Stimulated activated naive CD8-positive, alpha-beta T cell treated with anti-CD3 and anti-CD28 coated beads, Interleukin-15, amount 100 ng/mL, for 72 hours (primary cell): ENCODE results near the gene PVALB.

Source experiments
- ATAC-seq: fragments of 150-1000 bp; cut with Tn5 transposase; 2 replicates; pipeline ENCODE4 v1.10.0; 2021; ENCODE audit warnings: mild to moderate bottlenecking, moderate library complexity
- DNase-seq, 2 donors: peaks; one replicate each; pipeline ENCODE4 v3.0.0; 2021 to 2022
- H3K27ac Mint-ChIP-seq, 2 donors: one replicate each; pipeline ENCODE4 v1.8.0; 2022; ENCODE audit warnings: mild to moderate bottlenecking in 2 of 2, mixed read lengths in 2 of 2, moderate library complexity in 2 of 2
- H3K27me3 Mint-ChIP-seq: one replicate; pipeline ENCODE4 v1.8.0; 2022; ENCODE audit warnings: mixed read lengths
- H3K4me1 Mint-ChIP-seq: one replicate; pipeline ENCODE4 v1.8.0; 2022; ENCODE audit warnings: mild to moderate bottlenecking, mixed read lengths
- H3K4me3 Mint-ChIP-seq, 2 donors: one replicate each; pipeline ENCODE4 v1.8.0; 2022; ENCODE audit warnings: mild to moderate bottlenecking in 2 of 2, mixed read lengths in 2 of 2, moderate library complexity in 1 of 2
- H3K9me3 Mint-ChIP-seq, 2 donors: one replicate each; pipeline ENCODE4 v1.8.0; 2022; ENCODE audit warnings: mixed read lengths in 2 of 2

Gene PVALB

DNA sequence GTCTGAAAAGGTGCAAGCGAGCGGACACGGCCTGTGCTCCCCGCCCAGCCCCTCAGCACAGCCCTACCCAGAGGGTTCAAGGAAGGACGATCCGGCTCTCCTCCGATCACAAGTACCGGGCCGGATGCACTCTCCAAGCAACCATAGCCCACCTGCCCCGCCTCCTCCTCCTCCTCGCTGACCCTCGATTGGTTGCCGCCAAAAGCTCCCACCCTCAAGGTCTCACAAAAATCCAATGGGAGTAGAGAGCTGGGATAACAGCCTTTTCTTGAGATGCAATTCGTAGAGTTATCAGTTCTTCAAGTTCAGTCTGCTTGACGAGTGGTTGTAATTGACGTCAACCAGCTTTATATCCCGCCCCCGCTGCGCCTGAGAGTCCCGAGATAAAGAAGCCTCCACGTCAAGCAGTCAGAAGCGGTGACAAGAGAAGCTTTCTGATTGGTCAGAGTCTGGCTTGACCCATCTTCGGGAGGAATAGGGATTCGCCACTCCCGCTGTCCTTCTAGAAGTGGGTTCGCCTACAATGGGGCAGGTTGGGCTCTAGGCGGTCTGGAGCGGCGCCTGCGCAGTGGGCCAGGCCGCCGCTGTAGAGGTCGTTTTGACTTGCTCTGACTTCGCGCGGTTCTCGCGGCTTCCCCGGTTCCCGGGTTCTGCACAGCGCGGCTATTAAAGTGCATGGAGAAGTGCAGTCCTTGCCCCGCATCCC lies 40.7 kb downstream of the PVALB start, which contains the start of gene IFT27:
IFT27 (minus strand) TSS at position 156 of the 706 bp plus-strand sequence. CDS start 412 bp downstream, outside the sequence.
- no peaks in the 10 kb centered on the region for H3K9me3 Mint-ChIP-seq

DNA sequence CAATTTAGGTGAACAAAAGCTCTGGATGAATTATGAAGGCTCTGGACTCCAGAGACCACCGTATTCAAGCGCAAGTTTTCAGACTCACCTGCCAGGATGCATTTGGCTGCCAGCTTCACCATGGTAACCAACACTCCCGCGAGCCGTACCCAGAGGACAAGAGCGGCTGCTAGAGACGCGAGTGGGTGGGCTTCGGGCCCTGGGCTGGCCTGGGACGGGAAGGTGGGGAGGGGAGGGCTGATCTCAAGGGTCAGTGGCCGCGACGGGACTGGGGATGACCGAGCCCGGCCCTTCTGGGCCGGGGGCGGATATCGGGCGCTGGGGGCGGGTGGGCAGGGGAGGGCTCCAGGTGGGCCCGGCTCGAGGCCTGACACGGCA lies 41.3 kb downstream of the PVALB start:
- H3K9me3 Mint-ChIP-seq: no peaks in the 10 kb centered on the region
- H3K27me3 Mint-ChIP-seq: no peaks in the 10 kb centered on the region
- H3K4me3 Mint-ChIP-seq: peak overlapping the region; percentile 82 to 88
- peaks cover 41% of the 10 kb centered on the region for H3K4me1 Mint-ChIP-seq
- ATAC-seq (peak; percentile 11), DNase-seq (peak; percentile 28 to 47)
- H3K27ac Mint-ChIP-seq: peak overlapping the region; percentile 91 to 92

More for the DNA sequence above, 40.7 kb downstream of the PVALB start, which contains the start of gene IFT27:
- Mint-ChIP-seq H3K27ac (peak within 1 kb of the TSS; percentile 95 to 96), H3K4me3 (peak within 1 kb of the TSS; percentile 82 to 93), H3K27me3 (no peaks in the 10 kb centered on the region), H3K4me1 (peaks cover 41% of the 10 kb centered on the region)
- ATAC-seq (peak; percentile 96), DNase-seq (peak; percentile 96 to 99)

DNA sequence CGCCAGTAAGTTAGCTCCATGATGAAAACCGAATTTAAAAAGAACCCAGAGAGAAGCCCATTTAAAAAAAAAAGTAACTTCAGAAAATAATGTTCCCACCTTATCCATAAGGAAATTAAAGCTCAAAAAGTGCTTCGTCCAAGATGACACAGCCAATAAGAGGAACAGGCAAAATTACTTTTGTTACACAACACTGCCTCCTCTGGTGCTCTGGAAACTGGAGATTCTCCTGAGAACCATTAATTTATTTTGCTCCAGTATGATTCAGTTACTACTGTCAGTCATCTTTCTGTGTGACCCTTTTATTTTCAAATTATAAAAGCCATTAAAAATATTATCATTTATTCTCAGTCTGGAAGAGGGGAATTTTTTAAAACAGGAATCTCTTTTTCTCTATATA lies 42.9 kb downstream of the PVALB start:
- no peaks in the 10 kb centered on the region for H3K9me3 Mint-ChIP-seq
- peaks cover 35% of the 10 kb centered on the region for H3K4me1 Mint-ChIP-seq
- DNase-seq (no peak), ATAC-seq (no peak)
- H3K4me3 Mint-ChIP-seq: no peak overlapping the region
- H3K27me3 Mint-ChIP-seq: no peaks in the 10 kb centered on the region
- no peak overlapping the region for H3K27ac Mint-ChIP-seq

DNA sequence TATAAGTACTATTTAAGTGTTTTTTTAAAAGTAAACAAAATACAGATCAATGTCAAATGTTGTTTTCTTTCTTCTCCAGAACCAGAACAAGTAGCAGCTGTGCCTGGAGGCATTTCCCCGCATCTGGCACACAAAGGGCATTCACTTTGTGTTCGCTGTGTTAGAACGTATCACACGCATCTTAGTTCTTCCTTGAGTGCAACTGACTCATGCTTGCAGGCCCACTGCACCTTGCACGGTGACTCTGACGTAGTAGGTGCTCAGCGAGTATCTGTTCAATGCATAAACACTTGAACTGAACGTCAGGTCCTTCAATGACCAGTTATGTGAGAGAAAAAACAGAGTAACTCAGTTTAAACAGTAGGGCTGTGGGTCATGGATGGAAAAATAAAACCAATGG lies 44.4 kb downstream of the PVALB start:
- ATAC-seq (no peak), DNase-seq (no peak)
- Mint-ChIP-seq H3K4me3 (no peak overlapping the region), H3K27ac (no peak overlapping the region), H3K27me3 (no peaks in the 10 kb centered on the region), H3K9me3 (no peaks in the 10 kb centered on the region), H3K4me1 (peaks cover 20% of the 10 kb centered on the region)

DNA sequence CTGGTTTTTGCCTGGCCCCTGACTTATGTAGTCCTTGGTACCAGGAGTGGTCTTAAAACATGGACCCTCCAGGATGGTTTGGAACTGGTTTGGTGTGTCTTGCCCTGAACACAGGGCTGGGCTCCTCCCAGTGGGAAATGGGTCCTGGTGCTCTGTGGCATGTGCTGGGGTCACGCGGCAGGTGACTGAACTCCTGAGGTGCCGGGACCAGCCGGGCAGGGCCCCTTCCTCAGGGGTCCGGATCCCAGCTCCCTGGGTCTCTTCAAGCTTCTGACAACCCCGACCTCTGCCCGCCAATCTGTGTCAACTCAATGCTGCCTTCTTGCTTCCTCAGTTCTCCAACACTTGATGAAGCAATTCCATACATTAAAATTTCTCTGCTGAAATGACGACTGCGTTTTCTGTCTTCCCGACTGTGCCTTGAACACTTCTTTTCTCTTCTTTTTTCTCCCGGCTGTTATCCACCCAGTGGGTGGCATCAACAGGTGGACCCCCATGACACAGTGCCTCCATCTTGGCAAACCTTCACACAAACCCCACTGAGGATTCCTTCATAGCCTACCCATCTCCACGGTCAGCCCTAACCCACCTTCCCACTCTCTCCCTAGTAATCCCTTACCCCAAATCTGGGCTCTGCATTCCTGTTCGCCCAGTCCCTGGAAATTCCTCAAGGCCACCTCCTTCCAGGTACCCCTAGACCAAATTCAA lies 45.3 kb downstream of the PVALB start:
- H3K27ac Mint-ChIP-seq: peak overlapping the region in 1 of 2 donors; percentile 19
- H3K4me1 Mint-ChIP-seq: peaks cover 11% of the 10 kb centered on the region
- no peak for DNase-seq
- no peaks in the 10 kb centered on the region for H3K27me3 Mint-ChIP-seq
- no peak overlapping the region for H3K4me3 Mint-ChIP-seq
- ATAC-seq: no peak
- no peaks in the 10 kb centered on the region for H3K9me3 Mint-ChIP-seq

DNA sequence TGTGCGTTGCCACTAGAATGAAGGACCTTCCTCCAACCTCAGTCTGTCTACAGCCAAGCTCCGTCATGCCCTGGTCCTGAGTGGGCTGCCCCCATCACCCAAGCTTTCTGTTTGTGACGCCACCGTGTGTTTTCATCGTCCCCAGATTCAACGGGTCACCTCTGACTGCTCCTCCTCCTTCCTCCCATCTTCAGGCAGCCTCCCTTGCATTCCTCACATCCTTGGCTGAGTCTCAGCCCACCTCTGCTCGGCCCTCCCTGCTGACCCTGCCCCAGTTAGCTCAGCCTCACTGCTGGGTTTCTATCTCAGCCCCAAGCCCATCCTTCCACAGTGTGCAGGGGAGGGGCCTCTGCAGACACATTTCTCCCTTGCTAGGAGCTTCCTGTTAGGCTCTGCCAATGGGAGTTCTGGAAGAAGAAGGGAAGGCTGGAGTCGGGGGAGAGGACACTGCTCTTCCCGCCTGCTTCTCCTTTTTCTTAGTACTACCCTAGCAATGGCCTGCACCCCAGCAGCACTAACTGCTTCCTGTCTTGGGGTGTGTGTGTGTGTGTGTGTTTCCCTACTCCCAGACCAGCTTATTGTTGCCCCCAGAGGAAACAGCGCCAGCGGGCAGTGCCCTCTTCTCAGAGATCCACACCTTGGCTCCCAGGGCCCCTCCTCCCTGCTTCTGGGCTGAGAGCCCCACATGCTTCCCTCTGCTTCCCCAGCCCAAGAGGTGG lies 46.2 kb downstream of the PVALB start:
- Mint-ChIP-seq H3K9me3 (no peaks in the 10 kb centered on the region), H3K27ac (peak overlapping the region in 1 of 2 donors; percentile 19), H3K27me3 (no peaks in the 10 kb centered on the region), H3K4me3 (no peak overlapping the region), H3K4me1 (peaks cover 7% of the 10 kb centered on the region)
- DNase-seq (no peak), ATAC-seq (no peak)

DNA sequence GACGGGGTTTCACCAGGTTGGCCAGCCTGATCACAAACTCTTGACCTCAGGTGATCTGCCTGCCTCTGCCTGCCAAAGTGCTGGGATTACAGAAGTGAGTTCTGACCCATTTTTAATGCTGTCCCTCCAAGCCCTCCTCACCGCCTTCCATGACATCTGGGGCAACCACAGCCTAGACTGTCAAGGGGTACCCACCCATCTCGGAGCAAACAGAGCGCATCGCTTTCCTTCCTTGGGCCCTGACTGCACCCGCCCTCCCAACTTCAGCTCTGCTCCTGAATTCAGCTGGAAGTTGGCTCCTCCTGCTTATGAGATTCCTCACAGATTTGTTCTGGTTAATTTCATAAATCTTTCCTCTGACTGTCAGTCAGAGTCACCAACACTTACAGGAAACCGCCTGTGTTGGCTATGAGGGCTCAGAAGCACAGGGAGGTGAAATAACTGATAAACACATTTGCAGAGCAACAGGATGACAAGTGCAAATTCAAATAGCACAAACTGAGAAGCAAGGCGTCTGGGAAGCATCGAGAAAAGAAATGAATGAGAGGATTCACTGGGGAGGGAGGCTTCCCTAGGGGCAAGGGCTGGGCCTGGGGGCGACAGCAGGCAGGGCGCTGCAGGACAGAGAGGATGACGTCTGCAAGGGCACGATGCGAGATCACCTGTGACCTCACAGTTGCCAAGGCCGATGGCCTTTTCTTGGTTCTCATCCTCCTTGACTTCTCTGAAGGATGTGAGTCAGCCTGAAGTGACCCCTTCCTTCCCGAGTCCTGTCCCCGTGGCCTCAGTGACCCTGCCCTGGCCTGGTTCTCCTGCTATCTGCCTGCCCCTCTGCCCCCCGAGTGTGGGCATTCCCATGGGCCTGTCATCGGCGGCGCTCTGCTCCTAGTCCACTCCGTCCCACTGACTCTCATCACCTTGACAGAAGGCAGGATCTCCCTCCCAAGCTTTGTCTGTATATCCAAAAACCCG lies 47.0 kb downstream of the PVALB start:
- Mint-ChIP-seq H3K27me3 (no peaks in the 10 kb centered on the region), H3K4me3 (no peak overlapping the region), H3K9me3 (no peaks in the 10 kb centered on the region), H3K27ac (peak overlapping the region in 1 of 2 donors; percentile 17), H3K4me1 (peaks cover under 1% of the 10 kb centered on the region)
- DNase-seq (no peak), ATAC-seq (no peak)

DNA sequence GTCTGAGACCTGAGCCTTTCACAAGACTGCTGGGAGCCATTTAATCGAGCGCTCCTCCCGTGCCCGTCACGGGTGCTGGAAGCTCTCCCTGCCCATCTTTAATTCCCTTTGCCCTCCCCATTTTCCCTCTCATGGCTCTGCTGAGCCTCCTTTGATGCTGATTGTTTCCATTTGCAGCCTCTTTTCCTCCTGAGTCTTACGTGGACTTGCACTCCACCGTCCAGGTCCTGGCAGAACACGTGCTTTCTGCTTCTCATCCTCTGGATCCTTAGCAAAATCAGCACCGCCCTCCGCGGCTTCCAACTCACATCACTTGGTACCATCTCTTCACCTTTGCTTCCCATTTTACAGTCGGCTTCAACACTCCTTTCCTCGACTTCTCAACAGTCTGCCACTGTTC lies 48.2 kb downstream of the PVALB start:
- Mint-ChIP-seq H3K9me3 (no peaks in the 10 kb centered on the region), H3K4me1 (no peaks in the 10 kb centered on the region), H3K27me3 (no peaks in the 10 kb centered on the region), H3K27ac (peak overlapping the region in 1 of 2 donors; percentile 36), H3K4me3 (no peak overlapping the region)
- DNase-seq: no peak
- no peak for ATAC-seq

DNA sequence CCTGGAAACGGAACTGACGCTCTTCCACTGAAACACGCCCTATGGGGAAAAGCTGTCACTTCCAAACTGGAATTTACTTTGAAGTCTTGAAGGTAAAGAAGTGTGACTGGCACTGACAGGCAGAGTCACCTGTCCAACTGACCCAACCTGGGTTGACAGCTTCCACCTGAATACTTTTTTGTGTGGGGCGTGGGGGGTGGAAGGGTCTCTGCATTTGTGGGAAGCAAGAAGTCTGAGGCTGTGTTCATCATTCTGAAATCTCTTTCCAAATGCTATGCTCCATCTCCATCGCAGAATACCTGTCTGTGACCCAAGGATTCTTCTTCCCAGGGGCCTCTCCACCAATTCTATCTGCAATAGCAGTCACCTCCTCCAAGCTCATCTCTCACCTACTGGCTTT lies 48.7 kb downstream of the PVALB start:
- Mint-ChIP-seq H3K4me1 (no peaks in the 10 kb centered on the region), H3K9me3 (no peaks in the 10 kb centered on the region), H3K27ac (peak overlapping the region in 1 of 2 donors; percentile 36), H3K4me3 (no peak overlapping the region), H3K27me3 (no peaks in the 10 kb centered on the region)
- ATAC-seq (no peak), DNase-seq (no peak)

DNA sequence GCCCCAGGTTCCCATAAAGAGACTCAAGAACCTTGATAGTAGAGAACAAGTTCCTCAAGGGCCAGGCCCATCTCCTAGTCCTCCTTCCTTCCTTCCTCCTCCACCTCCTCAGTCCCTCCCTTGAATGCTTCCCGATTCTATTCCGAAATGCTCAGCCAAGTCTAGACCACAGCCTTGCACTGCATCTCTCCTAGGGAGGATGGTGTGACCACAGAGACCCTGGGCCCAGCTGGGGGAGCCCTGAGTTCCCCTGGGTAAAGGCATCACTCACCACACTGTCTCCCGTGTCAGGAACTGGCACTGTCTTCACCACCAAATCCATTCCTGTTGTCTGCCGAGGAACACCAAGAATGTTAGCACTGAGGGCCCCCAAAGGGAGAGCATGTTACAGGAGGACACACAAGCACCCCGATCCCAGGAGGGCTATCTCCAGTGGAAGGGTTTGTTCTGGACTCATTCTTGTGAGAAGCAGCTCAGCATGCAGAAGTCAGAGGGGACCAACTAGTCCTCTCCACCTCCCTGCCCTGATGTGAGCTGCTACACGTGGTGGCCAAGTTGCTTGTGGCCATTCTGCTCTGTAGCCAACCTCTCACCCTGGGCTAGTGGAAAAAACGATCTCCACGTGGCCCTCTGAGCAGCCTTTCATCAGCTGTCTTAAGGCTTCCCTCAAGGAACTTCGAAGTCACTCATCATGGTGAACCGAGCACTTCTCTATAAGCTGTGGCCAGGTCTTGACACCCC lies 49.6 kb downstream of the PVALB start:
- Mint-ChIP-seq H3K4me1 (no peaks in the 10 kb centered on the region), H3K27me3 (no peaks in the 10 kb centered on the region), H3K4me3 (no peak overlapping the region), H3K27ac (peak overlapping the region in 1 of 2 donors; percentile 2), H3K9me3 (no peaks in the 10 kb centered on the region)
- DNase-seq (no peak), ATAC-seq (no peak)

DNA sequence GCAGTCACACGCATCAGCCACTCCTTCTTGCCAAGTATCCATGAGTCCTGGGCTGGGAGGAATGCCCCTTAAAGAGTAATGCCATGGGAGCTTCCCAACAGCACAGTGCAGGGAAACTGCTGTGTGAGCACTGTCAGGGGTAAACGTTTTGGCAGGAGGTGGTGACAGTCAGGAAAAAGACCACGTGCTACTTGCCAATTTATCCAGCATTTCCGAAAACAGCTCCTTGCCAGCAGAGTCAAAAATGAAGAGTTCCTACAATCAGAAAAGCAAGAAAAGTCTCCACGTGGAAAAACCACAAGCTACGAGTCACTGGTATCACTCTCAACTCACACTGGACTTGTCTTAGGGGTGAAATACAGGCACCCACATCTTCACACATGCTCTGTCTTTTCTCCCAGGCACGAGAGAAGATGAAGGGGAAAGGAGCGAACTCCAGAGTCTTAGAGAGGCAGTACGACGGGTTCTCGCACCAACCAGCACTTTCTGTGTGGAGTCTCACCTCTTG lies 50.8 kb downstream of the PVALB start:
- H3K27ac Mint-ChIP-seq: no peak overlapping the region
- no peaks in the 10 kb centered on the region for H3K27me3 Mint-ChIP-seq
- H3K4me3 Mint-ChIP-seq: no peak overlapping the region
- DNase-seq (no peak), ATAC-seq (no peak)
- no peaks in the 10 kb centered on the region for H3K4me1 Mint-ChIP-seq
- H3K9me3 Mint-ChIP-seq: no peaks in the 10 kb centered on the region

DNA sequence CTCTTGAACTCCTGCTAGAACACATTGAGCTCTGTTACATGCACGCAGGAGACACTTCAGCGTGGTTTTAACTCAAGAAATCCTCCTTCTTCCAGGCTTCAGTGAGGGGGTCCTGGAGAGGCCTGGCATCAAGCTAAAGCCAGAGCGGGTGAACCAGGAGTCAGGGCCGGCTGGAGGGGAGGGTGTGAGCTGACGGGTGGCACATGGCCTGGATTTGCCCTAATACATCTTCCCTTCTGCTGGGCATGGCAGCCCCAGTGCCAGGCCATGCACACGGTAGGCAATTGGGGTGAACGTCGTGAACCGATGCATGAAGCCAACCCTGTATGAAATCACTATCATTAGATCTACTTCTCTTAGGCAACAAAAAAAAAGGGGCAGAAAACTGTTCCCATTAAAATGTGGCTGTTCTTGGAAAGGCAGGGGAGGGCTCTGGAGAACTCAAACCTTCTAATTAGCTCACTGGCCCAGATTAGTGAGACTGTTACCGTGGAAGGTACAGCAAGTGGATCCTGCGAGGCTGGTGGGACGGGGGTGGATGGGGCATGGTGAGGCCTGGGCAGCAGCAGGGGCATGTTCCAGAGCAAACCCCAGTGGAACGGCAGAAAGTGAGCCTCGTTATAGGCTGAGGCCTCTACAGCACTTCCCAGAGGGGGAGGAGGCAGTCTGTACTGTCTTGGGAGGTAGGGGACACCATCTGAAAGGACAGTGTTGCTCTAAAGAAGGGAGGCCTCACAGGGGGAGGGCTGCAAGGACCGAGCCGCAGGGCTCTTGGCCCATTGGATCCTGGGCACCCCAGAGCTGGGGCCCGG lies 51.5 kb downstream of the PVALB start:
- ATAC-seq: no peak
- H3K27ac Mint-ChIP-seq: no peak overlapping the region
- no peaks in the 10 kb centered on the region for H3K27me3 Mint-ChIP-seq
- no peaks in the 10 kb centered on the region for H3K9me3 Mint-ChIP-seq
- H3K4me3 Mint-ChIP-seq: no peak overlapping the region
- DNase-seq: no peak
- no peaks in the 10 kb centered on the region for H3K4me1 Mint-ChIP-seq

DNA sequence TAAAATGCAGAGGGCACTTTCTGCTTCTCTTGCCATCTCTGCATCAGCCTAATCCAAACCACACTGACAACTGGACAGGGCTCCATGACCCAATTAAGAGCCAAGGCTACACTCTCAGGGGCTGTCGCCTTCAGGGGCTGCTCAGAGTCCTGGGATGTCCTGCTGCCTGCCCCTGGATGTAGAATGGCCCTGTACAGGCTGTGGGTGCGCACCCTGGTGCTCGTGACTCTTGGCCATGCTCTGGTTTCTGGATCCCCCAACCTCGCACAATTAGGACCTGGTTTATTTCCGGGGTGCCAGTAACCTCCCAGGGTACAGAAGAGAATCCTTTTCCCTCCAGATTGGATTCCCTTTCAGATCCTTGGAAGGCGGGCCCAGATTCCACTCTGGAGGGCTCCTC lies 52.2 kb downstream of the PVALB start:
- H3K4me1 Mint-ChIP-seq: no peaks in the 10 kb centered on the region
- DNase-seq (no peak), ATAC-seq (no peak)
- H3K4me3 Mint-ChIP-seq: no peak overlapping the region
- no peaks in the 10 kb centered on the region for H3K27me3 Mint-ChIP-seq
- no peaks in the 10 kb centered on the region for H3K9me3 Mint-ChIP-seq
- no peak overlapping the region for H3K27ac Mint-ChIP-seq

DNA sequence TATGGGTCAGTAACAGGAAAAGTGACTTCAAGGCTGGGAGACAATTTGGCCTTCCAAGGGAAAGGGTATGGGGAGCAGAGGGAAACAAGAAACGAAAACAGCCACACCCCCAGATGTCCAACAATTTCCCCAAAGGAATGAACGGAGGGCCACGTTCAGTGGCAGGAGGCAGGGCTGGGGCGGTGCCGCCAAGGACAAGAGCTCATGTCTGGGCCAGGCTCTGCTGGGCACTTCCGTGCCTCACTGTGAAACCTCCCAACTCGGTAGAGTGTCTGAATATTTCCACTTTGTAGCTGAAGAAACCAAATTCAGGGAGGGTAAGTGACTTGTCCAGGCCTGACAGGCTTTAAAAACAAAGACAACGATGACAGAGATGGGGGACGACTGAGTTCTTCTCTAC lies 52.8 kb downstream of the PVALB start:
- no peak overlapping the region for H3K27ac Mint-ChIP-seq

More for the DNA sequence above, 52.8 kb downstream of the PVALB start:
- ATAC-seq (no peak), DNase-seq (no peak)
- Mint-ChIP-seq H3K4me1 (no peaks in the 10 kb centered on the region), H3K4me3 (no peak overlapping the region), H3K9me3 (no peaks in the 10 kb centered on the region), H3K27me3 (no peaks in the 10 kb centered on the region)
